HG02885 (cell line): Measurements from ENCODE around the gene GLCE.
"Not testable (repeated sequence)": the region's sequence is repeated elsewhere in the genome, so short reads cannot be mapped to it uniquely, and the experiment has no call there.

Source experiments
- ATAC-seq: cut with Tn5 transposase; IDR thresholded peaks from one replicate; pipeline ENCODE4 v1.9.1; 2021; ENCODE audit warnings: mild to moderate bottlenecking; ENCODE audit not compliant: unreplicated experiment, poor library complexity

GLCE gene

DNA sequence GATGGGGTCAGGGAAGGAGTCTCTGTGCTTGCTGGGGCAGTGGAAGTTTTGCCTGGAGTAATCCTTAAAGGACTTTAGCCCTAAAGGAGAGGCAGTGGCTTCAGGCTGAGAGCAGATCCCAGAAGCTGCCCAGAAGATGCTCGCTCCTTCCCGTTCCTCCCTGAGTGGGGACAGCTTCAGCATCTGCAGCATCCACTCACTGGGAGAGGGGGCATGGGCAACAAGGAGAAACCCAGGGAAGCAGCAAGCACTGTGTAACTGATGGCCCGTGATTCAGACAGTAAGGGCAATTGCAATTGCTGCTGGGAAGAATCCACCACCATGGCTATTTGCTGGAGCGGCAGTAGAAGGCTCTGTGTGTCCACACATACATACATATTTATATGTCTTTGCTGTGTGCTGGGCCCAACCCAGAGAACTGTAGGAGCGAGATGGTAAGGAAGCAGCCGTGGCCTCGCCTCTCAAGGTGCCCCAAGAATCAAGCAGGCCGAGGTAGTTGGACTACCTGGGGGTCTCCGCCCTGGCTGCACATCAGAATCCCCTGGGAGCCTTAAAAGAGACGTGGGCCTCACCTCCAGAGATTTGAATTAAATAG is 132.5 kb downstream of the GLCE start:
- no peak for ATAC-seq

GRCh38 chr15:69293741-69294615 is 133.5 kb downstream of the GLCE start:
- ATAC-seq: no peak

GRCh38 chr15:69296606-69297005 is 136.2 kb downstream of the GLCE start:
- no peak for ATAC-seq

GRCh38 chr15:69297642-69298353 is 137.4 kb downstream of the GLCE start:
- no peak for ATAC-seq

DNA sequence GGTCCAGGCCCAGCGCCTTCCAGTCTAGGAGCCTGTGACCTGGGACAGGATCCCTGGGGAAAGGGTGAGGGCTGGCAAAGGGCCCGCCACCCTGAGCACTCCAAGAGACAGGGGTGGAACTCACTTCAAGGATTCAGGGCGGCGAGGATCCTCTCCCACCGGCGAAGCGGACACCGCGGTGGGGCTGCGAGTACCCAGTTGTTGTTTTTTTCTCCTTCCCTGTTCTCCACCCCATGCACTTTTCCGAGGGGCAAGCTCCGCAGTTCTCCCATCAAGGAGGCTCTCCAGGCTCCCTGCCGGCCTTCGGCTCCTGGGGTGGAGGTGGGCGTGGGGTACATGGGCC is 137.9 kb downstream of the GLCE start:
- no peak for ATAC-seq

- no peak for ATAC-seq
Observed at GRCh38 chr15:69298697-69299441, 138.4 kb downstream of the GLCE start, which contains the start of gene PAQR5. TSS of gene PAQR5 (plus strand) at chr15:69298912. CDS start at chr15:69360081, 61,169 bp downstream.

DNA sequence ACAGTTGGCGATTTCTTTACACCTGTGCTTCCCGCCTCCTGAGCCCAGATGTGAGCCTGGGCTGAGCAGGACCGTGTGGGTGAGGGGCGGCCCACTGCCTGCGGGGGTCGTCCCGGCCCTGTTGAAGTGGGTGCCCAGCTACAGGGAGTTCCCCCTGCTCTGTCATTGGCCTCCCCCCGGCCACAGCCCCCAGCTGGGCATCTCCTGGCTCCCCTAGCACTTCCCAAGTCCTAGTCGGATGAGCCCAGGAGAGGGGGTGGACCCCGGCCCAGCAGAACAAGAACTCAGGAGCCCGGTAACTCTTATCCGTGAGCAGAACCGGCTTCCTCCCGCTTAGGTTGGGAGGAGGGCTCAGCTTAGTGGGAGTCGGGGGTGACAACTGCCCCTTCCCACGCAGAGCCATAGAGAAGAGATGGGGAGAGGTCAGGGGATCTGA is 139.0 kb downstream of the GLCE start:
- no peak for ATAC-seq

- ATAC-seq: no peak
Observed at GRCh38 chr15:69299943-69300588, 139.6 kb downstream of the GLCE start.

GRCh38 chr15:69301101-69301500 is 140.7 kb downstream of the GLCE start:
- not testable (repeated sequence) for ATAC-seq

DNA sequence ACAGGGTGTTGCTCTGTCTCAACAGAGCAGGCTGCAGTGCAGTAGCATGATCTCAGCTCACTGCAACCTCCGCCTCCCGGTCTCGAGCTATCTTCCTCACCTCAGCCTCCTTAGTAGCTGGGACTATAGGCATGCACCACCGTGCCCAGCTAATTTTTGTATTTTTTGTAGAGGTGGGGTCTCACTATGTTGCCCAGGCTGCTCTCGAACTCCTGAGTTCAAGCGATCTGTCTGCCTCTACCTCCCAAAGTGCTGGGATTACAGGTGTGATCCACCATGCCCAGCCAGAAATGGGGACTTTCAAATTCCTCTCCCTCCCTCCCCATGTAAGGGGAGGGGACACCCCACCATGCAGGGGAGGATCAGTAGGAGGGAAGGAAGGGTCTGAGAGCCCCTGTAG is 141.7 kb downstream of the GLCE start:
- ATAC-seq: not testable (repeated sequence)

DNA sequence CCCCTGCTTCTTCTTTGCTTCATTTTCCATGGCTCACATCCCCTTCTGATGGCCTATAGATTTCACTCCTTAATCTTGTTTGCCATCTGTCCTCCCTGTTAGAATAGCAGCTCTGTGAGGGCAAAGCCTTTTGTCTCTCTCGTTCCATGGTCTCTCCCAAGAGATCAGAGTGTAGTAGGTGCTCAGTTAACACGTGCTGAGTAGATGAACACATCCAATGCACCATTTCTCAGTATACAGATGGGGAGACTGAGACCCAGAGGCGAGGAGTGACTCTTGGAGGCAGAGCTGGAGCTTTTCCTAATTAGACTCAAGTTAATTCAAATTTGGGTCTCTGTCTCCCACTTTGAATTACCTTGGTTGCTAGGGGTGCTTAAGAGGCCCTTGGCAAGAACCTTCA is 142.5 kb downstream of the GLCE start:
- no peak for ATAC-seq

DNA sequence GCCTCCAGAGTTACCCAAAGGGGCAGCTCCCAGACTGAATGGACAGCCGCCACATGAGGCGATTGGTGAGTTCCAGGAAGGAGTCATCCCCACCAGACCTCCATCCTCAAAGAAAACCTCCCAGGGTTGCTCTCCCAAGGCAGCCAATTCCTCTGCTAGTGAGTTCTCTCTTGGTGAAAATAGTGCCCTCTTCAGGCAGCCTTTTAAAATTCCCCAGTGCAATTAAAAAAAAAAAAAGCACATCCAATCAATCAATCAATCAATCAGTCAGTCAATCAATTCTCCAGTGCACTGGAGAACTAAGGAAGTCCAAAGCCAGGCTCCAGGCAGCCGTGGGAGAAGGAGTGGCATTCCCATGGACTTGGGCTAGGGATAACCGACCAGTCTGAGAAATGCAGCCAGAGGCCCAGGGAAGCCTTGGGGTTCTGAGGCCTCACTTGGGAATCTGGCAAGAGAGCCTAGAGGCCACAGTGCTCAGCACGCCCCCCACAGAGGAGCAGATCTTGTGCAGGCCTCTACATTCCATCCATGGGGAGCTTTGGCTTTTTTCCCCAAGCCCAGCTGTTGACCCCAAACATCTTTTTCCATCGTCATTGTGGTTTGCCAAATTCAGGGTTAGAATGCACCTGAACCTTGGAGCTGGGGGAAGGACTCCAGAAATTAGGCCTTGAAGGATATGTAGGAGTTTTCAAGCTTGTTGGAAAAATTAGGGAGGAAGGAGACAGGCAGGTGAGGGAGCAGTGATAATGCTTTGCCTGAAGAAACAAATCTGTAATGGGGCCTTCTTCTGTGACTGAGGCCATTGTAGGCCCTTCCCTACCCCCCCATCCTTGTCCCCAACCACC is 143.1 kb downstream of the GLCE start:
- no peak for ATAC-seq

DNA sequence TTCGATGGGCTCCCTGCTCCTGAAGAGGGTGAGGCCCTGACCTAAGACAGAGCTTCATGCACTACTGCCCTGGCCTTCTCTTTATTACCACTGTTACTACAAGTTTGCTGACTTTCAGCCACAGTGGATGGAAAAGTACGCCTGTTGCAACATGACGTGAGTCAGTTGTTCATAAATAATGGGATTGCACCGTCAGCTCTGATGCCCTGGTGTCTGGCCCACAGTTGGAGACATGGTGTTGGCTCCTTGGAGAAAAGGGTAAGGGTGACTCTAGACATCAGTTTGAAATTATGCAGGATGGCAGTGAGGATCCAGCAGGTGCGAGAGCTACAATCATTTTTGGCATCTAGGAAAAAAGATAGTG is 143.7 kb downstream of the GLCE start:
- no peak for ATAC-seq

DNA sequence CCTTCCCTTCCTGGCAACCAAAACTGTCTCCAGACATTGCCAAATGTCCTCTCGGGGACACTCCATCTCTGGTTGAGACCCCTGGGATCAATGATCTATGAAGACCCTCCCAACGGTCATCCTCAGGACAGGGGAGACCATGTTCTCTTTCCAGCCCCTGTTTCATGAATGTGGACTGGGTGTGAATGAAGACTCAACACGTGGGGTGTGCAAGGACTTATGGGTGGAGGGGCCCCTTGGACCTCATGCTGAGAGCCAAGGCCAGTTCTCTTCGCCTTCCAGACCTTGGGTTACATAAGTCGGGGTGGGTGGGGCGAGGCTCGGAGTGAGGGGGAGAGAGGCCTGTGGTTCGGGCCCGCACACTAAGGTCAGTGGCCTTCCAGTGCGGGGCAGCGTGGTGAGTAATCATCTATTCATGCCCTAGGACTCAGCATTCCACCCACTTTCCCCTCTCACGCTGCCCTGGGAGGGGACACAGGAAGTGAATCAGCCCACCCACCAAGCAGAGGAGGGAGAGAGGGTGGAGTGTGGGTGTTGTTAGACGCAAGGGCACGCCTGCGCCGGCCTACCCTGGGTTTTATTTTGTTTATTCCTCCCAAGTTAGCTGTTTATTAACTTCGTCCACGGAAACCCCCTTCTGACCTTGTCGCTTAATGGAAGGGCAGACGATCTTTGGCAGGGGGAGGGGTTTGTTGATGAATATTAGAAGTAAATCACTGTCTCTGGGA is 144.9 kb downstream of the GLCE start:
- ATAC-seq: no peak

DNA sequence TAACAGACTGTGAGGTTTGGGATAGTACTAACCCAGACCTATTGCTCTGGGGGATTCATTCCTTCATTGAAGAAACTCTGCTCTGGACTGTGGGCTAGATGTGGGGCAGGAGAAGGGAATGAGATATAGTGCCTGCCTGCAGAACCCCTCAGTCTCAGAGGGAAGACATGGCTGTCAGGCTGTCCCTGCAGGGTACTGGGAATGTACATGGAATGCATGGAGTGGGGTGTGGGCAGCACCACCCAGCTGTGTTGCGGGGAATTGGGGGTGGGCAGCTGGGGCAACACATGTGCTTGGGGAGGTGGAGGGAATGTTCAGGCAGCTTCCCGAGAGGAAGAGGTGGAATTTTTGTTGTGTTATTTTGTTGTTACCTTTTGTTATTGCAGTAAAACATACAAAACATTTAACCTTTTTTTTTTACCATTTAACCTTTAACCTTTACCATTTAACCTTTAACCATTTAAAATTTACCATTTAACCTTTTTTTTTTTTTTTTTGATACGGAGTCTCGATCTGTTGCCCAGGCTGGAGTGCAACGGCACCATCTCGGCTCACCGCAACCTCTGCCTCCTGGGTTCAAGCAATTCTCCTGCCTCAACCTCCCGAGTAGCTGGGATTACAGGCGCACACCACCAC is 145.6 kb downstream of the GLCE start:
- no peak for ATAC-seq

DNA sequence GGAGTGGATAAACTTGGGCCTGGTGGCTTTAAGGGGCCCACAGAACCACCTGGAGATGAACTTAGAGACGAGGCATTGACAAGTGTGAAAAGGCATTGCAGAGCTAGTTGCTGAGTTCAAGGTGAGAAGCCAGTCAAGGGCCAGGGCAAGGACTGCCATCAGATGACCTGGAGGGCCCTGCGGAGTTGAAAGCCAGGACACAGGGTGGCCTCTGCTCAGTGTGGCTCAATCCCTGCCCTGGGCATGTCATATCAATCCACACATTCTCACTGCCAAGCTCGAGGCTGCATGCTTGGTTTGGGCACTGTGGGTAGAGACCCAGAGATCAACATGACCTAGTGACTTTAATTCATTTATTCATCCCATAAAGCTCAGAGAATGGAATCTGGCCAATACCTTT is 147.5 kb downstream of the GLCE start:
- ATAC-seq: no peak

- no peak for ATAC-seq
Observed at GRCh38 chr15:69308949-69309348, 148.5 kb downstream of the GLCE start.

- no peak for ATAC-seq
Observed at GRCh38 chr15:69311319-69311721, 150.9 kb downstream of the GLCE start.
